Cardiac fibroblast (primary cell): ENCODE data around the gene ANKRD13A.
"Not testable (repeated sequence)": the region's sequence is repeated elsewhere in the genome, so short reads cannot be mapped to it uniquely, and the experiment has no call there.

Source experiments
- DNase-seq, 2 donors: peaks; one replicate each; pipeline versions ENCODE4 v3.0.0 to v3.0.0-alpha.2; 2010; ENCODE audit warnings: low read depth in 2 of 2
- H3K4me3 ChIP-seq, 2 donors: replicated peaks in 1 of 2; 1 replicate in 1 of 2; 2 replicates in 1 of 2; pipeline ENCODE4 v1.5.1; 2011; ENCODE audit warnings: low read depth in 2 of 2, low read length in 2 of 2, mild to moderate bottlenecking in 2 of 2, moderate library complexity in 1 of 2
- CTCF ChIP-seq: IDR thresholded peaks from one replicate; pipeline ENCODE4 v1.5.1; 2011; ENCODE audit warnings: low read depth, mild to moderate bottlenecking, low read length, inconsistent platforms

The ANKRD13A gene

DNA sequence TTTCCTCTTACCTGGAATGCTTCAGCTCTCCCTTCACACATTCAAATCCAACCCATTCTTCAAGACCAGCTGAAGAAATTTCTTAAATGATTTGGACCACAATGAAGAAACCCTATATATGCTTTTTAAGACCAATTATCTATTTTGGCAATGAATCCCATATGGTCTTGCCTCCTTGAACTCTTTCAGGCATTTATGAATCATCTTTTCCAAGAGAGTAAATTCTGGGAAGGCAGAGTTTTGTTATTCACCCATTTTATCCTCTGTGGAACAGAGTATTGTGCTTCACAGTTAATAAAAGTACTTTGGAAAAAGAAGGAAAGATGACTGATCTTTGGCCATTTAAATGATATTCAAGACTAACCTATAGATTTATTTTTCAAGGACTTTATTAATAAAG, 17.0 kb upstream of the ANKRD13A start:
- peak in 1 of 2 donors; percentile 76 for DNase-seq
- TF ChIP-seq CTCF: no peak
- no peak overlapping the region for H3K4me3 ChIP-seq

GRCh38 chr12:109983432-109984142, 15.6 kb upstream of the ANKRD13A start:
- no peak for DNase-seq

DNA sequence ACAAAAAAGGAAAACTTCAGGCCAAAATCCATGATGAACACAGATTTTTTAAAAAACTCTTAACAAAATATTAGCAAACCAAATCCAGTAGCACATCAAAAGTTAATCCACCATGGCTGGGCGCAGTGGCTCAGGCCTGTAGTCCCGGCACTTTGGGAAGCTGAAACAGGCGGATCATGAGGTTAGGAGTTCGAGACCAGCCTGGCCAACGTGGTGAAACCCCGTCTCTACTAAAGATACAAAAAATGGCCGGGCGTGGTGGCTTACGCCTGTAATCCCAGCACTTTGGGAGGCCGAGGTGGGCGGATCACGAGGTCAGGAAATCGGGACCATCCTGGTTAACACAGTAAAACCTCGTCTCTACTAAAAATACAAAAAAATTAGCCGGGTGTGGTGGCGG, 13.0 kb upstream of the ANKRD13A start:
- DNase-seq, H3K4me3 ChIP-seq: not testable (repeated sequence)

More at GRCh38 chr12:109983432-109984142, 15.6 kb upstream of the ANKRD13A start:
- TF ChIP-seq CTCF: no peak
- H3K4me3 ChIP-seq: no peak overlapping the region

GRCh38 chr12:109987615-109988014, 11.6 kb upstream of the ANKRD13A start:
- DNase-seq: no peak
- TF ChIP-seq CTCF: no peak

DNA sequence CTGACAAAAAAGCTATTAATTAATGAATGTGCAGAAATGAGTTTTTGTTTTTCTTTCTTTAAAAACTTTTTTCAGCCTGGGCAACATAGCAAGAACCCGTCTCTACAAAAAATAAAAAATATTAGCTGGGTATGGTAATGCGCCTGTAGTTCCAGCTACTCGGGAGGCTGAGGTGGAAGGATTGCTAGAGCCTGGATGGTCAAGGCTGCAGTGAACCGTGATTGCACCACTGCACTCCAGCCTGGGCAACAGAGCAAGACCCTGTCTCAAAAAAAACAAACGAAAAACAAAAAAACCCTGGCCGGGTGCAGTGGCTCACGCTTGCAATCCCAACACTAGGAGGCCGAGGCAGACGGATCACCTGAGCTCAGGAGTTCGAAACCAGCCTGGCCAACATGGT, 11.0 kb upstream of the ANKRD13A start:
- no peak for DNase-seq
- no peak overlapping the region for H3K4me3 ChIP-seq
- no peak for TF ChIP-seq CTCF

More at GRCh38 chr12:109987615-109988014, 11.6 kb upstream of the ANKRD13A start:
- H3K4me3 ChIP-seq: no peak overlapping the region

- no peak overlapping the region for H3K4me3 ChIP-seq
- no peak for TF ChIP-seq CTCF
- no peak for DNase-seq
Measured at GRCh38 chr12:109988903-109989302, 10.3 kb upstream of the ANKRD13A start.

GRCh38 chr12:109989380-109989779, 9.8 kb upstream of the ANKRD13A start:
- TF ChIP-seq CTCF: no peak

More at GRCh38 chr12:109989380-109989779, 9.8 kb upstream of the ANKRD13A start:
- DNase-seq: no peak
- H3K4me3 ChIP-seq: no peak overlapping the region
